ENCODE results near the gene TRIP12.
"Not testable (repeated sequence)": the region's sequence is repeated elsewhere in the genome, so short reads cannot be mapped to it uniquely, and the experiment has no call there.

Gene TRIP12

GRCh38 chr2:229870903-229871656 lies 50.7 kb downstream of the TRIP12 start:
- DNase-seq, result no peak

DNA sequence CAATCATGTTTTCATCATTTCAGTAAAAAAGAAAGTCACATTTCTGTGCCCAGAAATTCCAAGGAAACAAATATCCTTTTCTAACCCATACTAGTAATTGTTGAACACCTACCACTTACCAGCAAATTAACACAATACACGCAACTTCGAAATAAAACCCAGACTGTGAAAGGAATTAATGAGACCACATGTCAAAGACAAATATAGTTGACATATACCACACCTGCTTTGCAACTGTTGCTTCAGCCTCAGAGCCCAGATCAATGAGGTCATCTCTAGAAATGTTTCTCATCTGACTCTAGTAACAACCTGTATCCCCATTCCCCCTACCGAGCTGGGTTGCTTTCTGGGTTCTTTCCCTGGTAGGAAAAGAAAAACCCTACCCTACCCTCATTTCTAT lies 52.6 kb downstream of the TRIP12 start:
- no peak for DNase-seq

DNA sequence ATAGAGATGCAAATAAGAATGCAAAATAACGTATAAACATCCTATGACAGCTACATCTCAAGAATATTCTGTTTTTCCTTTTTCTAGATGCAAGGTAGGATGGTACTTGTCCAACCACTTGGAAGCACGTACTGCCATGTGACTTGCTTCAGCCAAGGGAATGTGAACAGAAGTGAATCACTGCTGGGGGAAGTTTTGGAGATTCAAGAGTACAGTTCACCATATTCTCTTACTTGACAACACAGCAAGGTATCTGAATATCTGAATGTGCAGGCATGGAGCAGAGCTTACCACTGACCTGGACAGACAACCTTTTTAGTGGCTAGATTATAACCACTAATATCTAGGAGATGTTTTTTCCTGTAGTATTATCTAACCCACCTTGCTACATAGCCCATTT lies 53.0 kb downstream of the TRIP12 start:
- DNase-seq, result no peak

- DNase-seq, result no peak
Observed at GRCh38 chr2:229865033-229865432, 56.8 kb downstream of the TRIP12 start.

DNA sequence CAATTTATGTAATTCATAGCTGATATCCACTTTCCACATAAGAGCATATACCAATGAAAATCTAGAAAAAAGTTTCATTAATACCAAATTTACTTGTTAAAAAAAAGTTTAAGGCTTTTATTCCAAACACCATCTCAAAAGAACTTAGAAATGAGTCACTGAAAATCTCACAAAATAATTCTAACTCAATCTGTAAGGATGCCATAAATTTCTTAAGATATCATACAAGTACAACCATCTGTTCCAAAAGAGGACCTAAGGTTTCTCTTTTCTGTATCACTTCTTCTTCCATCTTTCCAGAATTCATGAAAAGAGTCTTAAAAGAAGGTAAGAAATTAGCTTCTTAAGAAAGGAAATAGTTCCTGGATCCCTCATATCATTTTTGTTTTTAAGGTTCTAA lies 60.4 kb downstream of the TRIP12 start:
- no peak for DNase-seq

DNA sequence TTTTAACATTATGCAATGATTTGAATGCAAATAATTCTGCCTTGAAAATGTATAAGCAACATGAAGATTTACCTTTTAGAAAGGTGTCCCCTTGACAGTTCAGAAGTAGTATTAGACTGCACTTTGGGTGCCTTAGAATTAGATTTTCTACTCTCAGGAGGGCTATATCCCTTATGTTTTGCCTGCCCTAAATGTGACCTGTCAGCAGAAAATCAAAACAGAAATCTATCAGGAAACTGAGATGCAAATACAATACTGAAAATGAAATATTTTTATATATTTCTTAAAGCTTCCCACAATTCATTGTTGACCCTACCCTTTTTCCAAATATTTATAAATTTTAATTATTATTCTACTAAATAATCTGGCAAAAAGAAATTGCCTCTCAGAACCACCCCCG lies 61.5 kb downstream of the TRIP12 start:
- DNase-seq, result no peak

GRCh38 chr2:229858351-229858750 lies 63.5 kb downstream of the TRIP12 start:
- no peak for DNase-seq

- DNase-seq, result no peak
Observed at GRCh38 chr2:229857634-229858033, 64.2 kb downstream of the TRIP12 start.

GRCh38 chr2:229856413-229856812 lies 65.4 kb downstream of the TRIP12 start:
- no peak for DNase-seq

GRCh38 chr2:229855116-229855515 lies 66.7 kb downstream of the TRIP12 start:
- no peak for DNase-seq

DNA sequence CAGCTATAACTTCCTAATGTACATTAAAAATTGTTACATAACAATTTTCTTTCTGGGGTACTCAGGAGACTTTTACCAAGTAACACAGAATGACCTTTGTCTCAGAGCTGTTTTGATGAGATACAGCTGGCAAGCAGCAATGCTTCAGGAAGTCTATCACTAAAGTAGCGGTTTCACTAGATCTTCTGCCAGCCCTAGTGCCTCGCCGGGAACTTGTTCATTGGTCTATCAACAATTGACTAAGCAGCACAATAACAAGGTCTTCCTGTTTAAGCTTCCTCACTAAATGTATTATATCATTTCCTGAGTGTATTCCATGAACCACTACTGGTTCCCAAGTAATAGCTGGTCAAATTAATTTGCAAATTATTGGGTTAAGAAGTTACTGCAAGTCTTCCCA lies 69.2 kb downstream of the TRIP12 start:
- peak; percentile 68 for DNase-seq

DNA sequence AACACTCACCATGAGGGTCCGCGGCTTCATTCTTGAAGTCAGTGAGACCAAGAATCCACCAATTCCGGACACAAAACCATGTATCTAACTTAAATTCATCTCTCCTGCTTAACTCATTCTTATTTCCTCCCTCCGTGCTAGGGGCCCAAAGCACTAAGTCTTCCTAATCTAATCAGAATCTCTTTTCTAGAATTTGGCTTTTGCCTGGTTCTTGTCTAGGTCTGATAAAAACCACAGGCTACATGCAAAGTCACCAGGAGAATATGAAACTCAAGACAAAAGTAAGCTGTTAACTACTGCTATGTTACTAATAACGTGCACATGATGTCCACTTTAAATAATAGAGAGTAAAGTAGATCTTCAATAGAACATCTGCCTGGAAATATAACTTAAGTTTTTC lies 69.9 kb downstream of the TRIP12 start:
- DNase-seq, result no peak

DNA sequence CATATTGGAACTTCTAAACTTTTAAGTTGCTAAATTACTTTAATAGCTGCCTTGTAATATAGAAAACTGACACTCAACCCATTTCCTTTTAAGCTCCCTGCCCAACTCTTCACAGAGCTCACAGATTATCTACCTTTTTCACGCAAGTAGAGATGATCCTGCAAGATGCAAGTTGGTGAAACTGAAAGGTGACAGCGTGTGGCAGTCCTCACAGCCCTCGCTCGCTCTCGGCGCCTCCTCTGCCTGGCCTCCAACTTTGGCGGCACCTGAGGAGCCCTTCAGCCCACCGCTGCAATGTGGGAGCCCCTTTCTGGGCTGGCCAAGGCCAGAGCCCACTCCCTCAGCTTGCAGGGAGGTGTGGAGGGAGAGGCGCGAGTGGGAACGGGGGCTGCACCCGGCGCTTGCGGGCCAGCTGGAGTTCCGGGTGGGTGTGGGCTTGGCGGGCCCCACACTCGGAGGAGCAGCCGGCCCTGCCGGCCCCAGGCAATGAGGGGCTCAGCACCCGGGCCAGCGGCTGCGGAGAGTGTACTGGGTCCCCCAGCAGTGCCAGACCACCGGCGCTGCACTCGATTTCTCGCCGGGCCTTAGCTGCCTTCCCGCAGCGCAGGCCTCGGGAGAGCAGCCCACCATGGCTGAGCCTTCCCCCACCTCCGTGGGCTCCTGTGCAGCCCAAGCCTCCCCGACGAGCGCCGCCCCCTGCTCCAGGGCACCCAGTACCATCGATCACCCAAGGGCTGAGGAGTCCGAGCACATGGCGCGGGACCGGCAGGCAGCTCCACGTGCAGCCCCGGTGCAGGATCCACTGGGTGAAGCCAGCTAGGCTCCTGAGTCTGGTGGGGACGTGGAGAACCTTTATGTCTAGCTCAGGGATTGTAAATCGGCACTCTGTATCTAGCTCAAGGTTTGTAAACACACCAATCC lies 71.2 kb downstream of the TRIP12 start:
- DNase-seq, result peak; percentile 22

- DNase-seq, result no peak
Observed at GRCh38 chr2:229849073-229849472, 72.7 kb downstream of the TRIP12 start.

DNA sequence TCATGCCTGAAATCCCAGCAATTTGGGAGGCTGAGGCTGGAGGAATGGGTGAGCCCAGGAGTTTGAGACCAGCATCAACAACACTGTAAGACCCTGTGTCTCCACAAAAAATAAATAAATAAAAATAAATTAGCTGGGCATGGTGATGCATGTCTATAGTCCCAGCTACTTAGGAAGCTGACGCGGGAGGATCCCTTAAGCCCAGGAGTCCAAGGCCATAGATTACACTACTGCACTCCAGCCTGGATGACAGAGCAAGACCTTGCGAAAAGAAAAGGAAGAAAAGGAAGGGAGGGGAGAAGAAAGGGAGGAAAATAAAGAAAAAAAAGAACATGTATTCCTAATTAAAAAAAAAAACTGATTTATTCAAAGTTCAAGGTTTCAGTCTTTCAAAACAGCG lies 78.2 kb downstream of the TRIP12 start:
- DNase-seq, result no peak

GRCh38 chr2:229838729-229839128 lies 83.1 kb downstream of the TRIP12 start:
- no peak for DNase-seq

- DNase-seq, result no peak
Observed at GRCh38 chr2:229836847-229837246, 85.0 kb downstream of the TRIP12 start.

GRCh38 chr2:229835596-229836283 lies 86.1 kb downstream of the TRIP12 start:
- DNase-seq, result peak; percentile 66

DNA sequence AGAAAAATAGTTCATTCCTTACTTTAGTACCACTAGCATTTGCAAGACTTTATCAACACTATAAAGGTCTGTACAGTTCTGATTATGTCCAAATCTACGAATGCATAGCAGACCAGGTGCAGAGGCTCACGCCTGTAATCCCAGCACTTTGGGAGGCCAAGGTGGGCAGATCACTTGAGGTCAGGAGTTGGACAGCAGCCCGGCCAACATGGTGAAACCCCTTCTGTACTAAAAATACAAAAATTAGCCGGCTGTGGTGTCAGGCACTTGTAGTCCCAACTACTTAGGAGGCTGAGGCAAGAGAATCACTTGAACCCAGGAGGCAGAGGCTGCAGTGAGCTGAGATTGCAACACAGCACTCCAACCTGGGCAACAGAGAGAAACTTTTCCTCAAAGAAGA lies 87.4 kb downstream of the TRIP12 start:
- DNase-seq, result not testable (repeated sequence)

- DNase-seq, result no peak
Observed at GRCh38 chr2:229832510-229832898, 89.3 kb downstream of the TRIP12 start.

GRCh38 chr2:229831805-229832509 lies 89.9 kb downstream of the TRIP12 start:
- DNase-seq, result no peak

- DNase-seq, result no peak
Observed at GRCh38 chr2:229825476-229825875, 96.3 kb downstream of the TRIP12 start.

- no peak for DNase-seq
Observed at GRCh38 chr2:229821316-229821715, 100.5 kb downstream of the TRIP12 start.
